Measurements from ENCODE around the gene AFG3L2.
A peak's percentile ranks its signal among the peaks of the same experiment; 100 is the strongest.

The AFG3L2 gene

GRCh38 chr18:12361770-12362378 lies 15.2 kb downstream of the AFG3L2 start:
- DNase-seq (ENCODE audit: low read depth, low spot score): no peak

DNA sequence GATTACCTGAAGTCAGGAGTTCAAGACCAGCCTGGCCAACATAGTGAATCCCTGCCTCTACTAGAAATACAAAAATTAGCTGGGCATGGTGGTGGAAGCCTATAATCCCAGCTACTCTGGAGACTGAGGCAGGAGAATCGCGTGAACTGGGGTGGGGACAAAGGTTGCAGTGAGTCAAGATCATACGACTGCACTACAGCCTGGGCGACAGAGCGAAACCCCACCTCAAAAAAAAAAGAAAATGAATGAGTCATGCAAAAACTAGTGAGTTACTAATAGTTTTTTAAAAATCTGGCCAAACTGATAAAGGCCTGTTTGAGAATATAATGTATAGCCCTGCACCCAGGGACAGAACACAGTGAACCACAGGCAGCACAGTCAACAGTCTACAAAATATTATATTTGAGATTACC lies 17.5 kb downstream of the AFG3L2 start:
- DNase-seq (ENCODE audit: low read depth, low spot score): no peak

GRCh38 chr18:12352188-12352587 lies 24.8 kb downstream of the AFG3L2 start:
- DNase-seq (ENCODE audit: low read depth, low spot score): no peak

DNA sequence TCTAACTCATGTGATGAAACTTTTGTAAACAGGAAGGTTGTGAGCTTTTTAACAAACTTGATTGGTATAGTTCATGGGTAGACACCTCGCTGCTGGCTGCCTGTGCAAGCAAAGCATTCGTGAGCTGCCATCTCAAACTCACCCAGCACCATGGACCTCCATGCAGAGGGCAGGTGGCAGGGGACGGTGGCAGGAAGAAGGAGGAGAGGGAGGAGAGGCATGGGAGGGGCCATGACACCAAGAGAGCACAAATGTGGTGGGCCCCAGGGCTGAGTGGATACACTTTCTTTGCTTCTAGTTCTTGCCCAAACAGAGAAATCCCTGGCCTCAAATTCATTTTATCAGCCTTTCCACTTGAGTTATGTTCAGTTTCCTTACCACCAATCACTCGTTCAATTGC lies 29.1 kb downstream of the AFG3L2 start:
- DNase-seq (ENCODE audit: low read depth, low spot score): no peak

DNA sequence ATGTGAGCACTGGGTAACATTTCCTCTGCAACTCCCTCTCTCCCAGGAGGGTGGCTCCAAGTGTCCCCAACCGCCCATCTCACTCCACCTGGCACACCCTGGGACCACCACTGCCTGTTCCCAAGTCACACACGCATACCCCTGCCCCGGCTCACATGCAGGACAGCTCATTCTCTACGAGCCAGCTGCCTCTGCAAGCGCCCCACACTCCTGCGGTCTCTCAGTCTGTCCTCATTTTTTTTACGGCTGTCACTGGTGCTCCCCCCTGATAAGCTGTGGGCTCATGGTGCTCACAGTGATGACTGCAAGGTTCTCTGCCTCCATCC lies 30.8 kb downstream of the AFG3L2 start:
- DNase-seq (ENCODE audit: low read depth, low spot score): no peak

- no peak for DNase-seq (ENCODE audit: low read depth, low spot score)
These were observed 31.4 kb downstream of the AFG3L2 start for GRCh38 chr18:12345491-12346239.

GRCh38 chr18:12342661-12343060 lies 34.4 kb downstream of the AFG3L2 start:
- DNase-seq (ENCODE audit: low read depth, low spot score): no peak

DNA sequence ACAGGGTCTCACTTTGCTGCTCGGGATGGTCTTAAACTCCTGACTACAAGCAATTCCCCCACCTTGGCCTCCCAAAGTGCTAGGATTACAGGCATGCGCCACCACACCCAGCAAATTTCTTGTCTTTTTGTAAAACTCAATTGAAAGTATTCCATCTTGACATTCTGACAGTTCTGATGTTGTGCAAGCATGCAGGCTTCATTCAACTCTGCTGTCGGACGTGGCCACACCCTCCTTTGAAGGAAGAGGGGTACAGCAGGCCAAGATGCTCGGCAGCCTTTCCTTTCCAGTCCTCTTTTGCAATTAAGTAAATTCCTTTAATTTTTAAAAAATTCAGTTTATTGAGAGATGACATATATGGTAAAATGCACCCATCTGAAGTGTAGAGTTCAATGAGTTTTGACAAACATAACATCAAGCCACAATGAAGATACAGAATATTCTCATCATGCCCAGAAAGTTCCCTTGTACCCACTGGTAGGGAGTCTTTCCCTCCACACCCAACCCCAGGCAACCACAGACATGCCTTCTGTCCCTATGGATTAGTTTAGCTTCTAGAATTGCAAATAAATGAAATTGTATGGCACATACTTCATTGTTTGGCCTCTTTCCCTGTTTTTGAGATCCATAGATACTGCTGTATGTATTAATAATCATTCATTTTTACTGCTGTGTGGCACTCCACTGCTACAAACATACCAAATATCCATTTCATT lies 35.9 kb downstream of the AFG3L2 start:
- DNase-seq (ENCODE audit: low read depth, low spot score): no peak

GRCh38 chr18:12338382-12338781 lies 38.6 kb downstream of the AFG3L2 start:
- DNase-seq (ENCODE audit: low read depth, low spot score): no peak

- peak; percentile 50 for DNase-seq (ENCODE audit: low read depth, low spot score)
These were observed 40.1 kb downstream of the AFG3L2 start for GRCh38 chr18:12336887-12337286.

GRCh38 chr18:12336171-12336613 lies 40.8 kb downstream of the AFG3L2 start:
- DNase-seq (ENCODE audit: low read depth, low spot score): peak; percentile 79

- peak; percentile 15 for DNase-seq (ENCODE audit: low read depth, low spot score)
These were observed 41.5 kb downstream of the AFG3L2 start for GRCh38 chr18:12335503-12335902.

- DNase-seq (ENCODE audit: low read depth, low spot score): peak; percentile 32
These were observed 42.2 kb downstream of the AFG3L2 start for GRCh38 chr18:12334863-12335262.

GRCh38 chr18:12334366-12334808 lies 42.6 kb downstream of the AFG3L2 start:
- peak; percentile 48 for DNase-seq (ENCODE audit: low read depth, low spot score)

DNA sequence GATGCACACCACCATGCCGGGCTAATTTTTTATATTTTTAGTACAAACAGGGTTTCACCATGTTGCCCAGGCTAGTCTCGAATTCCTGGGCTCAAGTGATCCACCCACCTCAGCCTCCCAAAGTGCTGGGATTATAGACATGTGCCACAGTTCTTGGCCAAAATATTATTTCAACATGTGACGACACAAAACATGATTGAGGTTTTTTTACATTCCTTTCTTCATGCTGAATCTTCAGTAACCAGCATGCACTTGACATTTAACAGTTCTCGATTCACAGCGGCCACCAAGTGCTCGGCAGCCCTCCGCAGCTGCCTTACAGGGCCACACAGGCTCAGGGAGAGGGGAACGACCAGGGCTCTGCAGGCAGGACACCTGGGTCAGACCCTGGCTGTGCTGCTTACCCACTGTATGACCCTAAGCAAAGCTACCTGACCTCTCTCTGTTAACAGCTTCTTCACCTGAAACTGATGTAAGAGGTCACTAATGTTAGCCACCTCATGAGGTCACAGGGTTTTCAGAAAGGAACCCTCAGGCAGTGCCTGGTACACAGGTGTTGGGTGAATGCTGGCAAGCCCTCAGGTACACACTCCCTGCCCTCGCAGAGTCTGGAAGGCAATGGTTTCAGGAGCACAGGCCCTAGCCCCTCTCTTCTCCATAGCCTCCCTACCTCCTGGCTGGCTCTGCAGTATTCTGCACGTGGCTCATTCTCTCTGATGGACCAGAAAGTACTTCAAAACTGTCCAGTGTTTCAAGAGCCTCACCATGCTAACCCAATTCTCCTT lies 43.3 kb downstream of the AFG3L2 start:
- peak; percentile 22 for DNase-seq (ENCODE audit: low read depth, low spot score)

DNA sequence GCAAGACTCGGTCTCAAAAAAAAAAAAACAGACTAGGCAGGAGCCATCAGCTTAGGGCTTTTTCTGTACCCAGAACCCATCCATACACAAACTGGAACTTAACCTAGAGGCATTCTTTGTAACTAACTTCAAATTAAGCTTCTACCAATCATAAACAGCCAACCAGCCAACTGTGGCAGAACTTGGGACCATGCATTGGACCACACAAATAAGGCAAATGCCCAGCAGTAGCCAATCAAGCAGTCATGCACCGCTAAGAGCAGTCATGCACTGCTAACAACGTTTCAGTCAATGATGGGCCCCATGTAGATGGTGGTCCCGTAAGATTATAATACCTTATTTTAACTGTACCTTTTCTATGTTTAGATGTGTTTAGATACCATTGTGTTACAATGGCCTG lies 46.3 kb downstream of the AFG3L2 start:
- DNase-seq (ENCODE audit: low read depth, low spot score): no peak

DNA sequence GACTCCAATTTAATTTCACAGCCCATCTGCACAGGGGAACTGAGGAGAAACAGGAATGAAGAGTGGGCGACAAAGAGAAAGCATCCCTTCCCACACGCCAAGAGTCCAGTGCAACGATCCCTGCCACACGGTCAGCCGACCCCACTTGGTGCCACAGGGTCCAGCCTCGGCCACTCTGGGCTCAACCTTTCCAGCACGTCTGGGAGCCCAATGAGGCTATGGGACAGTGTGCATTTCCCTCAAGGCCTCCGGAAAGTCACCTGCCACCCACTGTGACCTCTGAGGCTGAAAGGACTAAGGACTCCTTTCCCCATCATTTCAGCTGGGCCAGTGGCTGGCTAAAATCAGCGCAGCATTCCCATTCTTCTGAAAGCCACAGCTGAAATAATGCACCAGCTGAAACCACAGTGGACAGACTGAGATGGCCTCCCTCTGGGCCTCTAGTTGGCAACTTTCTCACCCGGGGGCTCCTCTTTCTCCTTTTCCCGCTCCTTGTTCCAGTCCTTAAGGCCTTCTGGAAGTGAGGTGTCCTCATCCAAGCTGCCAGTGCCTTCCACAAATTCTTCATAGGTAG lies 47.8 kb downstream of the AFG3L2 start:
- DNase-seq (ENCODE audit: low read depth, low spot score): no peak

DNA sequence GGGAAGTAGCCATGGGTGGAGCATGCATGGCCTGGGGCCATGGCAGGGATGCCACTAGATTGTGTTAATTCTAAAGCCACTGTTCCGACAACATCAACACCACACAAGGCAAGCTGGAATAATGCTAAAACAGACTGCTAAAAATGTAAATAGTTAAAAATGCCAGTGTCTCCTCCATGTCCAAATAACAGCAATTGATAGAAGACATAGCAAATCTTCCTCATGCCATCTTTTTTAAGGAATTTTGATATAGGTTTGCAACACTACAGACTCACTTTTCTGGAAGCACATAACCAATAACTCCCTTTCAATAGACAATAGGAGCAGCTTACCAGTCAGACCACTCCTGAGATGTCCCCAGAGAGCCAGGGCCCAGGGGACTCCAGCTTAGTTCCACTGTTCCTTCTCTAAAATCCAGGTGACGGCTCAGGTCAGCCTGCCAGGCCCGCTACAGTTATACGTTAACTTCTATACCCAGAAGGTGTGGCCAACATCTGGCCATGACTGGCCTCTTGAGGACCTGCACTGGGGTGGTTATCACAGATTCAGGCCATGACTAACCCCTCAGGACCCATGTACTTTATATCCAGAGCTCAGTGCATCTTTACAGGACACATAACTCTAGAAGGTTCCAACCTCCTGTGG lies 48.7 kb downstream of the AFG3L2 start:
- no peak for DNase-seq (ENCODE audit: low read depth, low spot score)

- peak; percentile 89 for DNase-seq (ENCODE audit: low read depth, low spot score)
These were observed 49.4 kb downstream of the AFG3L2 start for GRCh38 chr18:12327510-12328178.

- no peak for DNase-seq (ENCODE audit: low read depth, low spot score)
These were observed 50.1 kb downstream of the AFG3L2 start for GRCh38 chr18:12326711-12327460.

All from ELF-1 (cell line).